K562 (cell line): ENCODE measurements around the gene ENDOU. TPM values are rescaled to one million over a fixed set of nuclear protein-coding genes. Genes with fewer than 3 reads are reported as not detected.

Experiments
- BHLHE40 ChIP-seq: IDR thresholded peaks from 2 replicates; pipeline ENCODE4 v1.6.1; 2011; ENCODE audit warnings: low read length, improper control_type of control experiment
- CTBP1 ChIP-seq: fragments of 450-650 bp; IDR thresholded peaks from 2 replicates; pipeline ENCODE4 v1.6.1; 2016; ENCODE audit warnings: borderline replicate concordance
- ETS2 ChIP-seq: IDR thresholded peaks from 2 replicates; pipeline ENCODE4 v1.6.1; 2016; ENCODE audit warnings: borderline replicate concordance, missing genetic modification characterization, mild to moderate bottlenecking, moderate library complexity, missing compliant biosample characterization; ENCODE audit not compliant: poor library complexity, severe bottlenecking
- FOSL1 ChIP-seq: fragments of 200-800 bp; sonication (Bioruptor generic); conservative IDR thresholded peaks from 2 replicates; pipeline ENCODE4 v1.6.1; 2016; ENCODE audit warnings: missing genetic modification characterization, missing compliant biosample characterization
- GTF2E2 ChIP-seq: fragments of 200-800 bp; sonication (Bioruptor generic); IDR thresholded peaks from 2 replicates; pipeline ENCODE4 v1.6.1; 2016; ENCODE audit warnings: missing genetic modification characterization, missing compliant biosample characterization
- KDM1A ChIP-seq, 2 experiments: fragments of 450-650 bp; IDR thresholded peaks; 2 replicates each; pipeline ENCODE4 v1.6.1; 2016; ENCODE audit warnings: mild to moderate bottlenecking in 2 of 2
- MAZ ChIP-seq, 2 experiments: fragments of 450-650 bp in 1 of 2; sonication (generic) in 1 of 2; formaldehyde crosslinking; IDR thresholded peaks in 1 of 2; conservative IDR thresholded peaks in 1 of 2; 2 replicates each; pipeline versions ENCODE4 v1.4.0 to v1.5.0; 2020; ENCODE audit warnings: mild to moderate bottlenecking in 1 of 2, missing genetic modification reagents in 1 of 2
- NBN ChIP-seq: fragments of 450-650 bp; IDR thresholded peaks from 2 replicates; pipeline ENCODE4 v1.6.1; 2016; ENCODE audit warnings: low read depth, mild to moderate bottlenecking
- NELFE ChIP-seq: IDR thresholded peaks from 2 replicates; pipeline ENCODE4 v1.6.1; 2011; ENCODE audit warnings: mild to moderate bottlenecking; ENCODE audit not compliant: insufficient read depth, insufficient read length
- NR2C1 ChIP-seq, 2 experiments: fragments of 450-650 bp; IDR thresholded peaks; 2 replicates each; pipeline ENCODE4 v1.6.1; 2017; ENCODE audit warnings: mild to moderate bottlenecking in 2 of 2, antibody characterized with exemption in 1 of 2, inconsistent platforms in 1 of 2, missing compliant biosample characterization in 1 of 2, missing genetic modification characterization in 1 of 2
- PTRF ChIP-seq: fragments of 450-650 bp; IDR thresholded peaks from 2 replicates; pipeline ENCODE4 v1.6.1; 2016; ENCODE audit warnings: mild to moderate bottlenecking, missing genetic modification characterization, missing compliant biosample characterization
- RAD21 ChIP-seq, 2 experiments: fragments of 250-450 bp in 1 of 2; fragments of 450-650 bp in 1 of 2; sonication (Bioruptor Pico) in 1 of 2; formaldehyde crosslinking in 1 of 2; IDR thresholded peaks in 1 of 2; conservative IDR thresholded peaks in 1 of 2; 2 replicates each; pipeline versions ENCODE4 v1.4.0 to v1.8.0; 2020 to 2022; ENCODE audit warnings: mild to moderate bottlenecking in 2 of 2, moderate library complexity in 1 of 2
- RB1 ChIP-seq: fragments of 450-650 bp; IDR thresholded peaks from 2 replicates; pipeline ENCODE4 v1.6.1; 2017; ENCODE audit warnings: low read depth, mild to moderate bottlenecking
- SMC3 ChIP-seq: conservative IDR thresholded peaks from 2 replicates; pipeline ENCODE4 v1.6.1; 2011; ENCODE audit warnings: low read depth, low read length, improper control_type of control experiment; ENCODE audit not compliant: insufficient read depth
- SRSF1 ChIP-seq: fragments of 200-400 bp; formaldehyde crosslinking; IDR thresholded peaks from 2 replicates; pipeline ENCODE4 v1.6.1; 2017; ENCODE audit warnings: mild to moderate bottlenecking, low read depth, low read length, moderate library complexity
- U2AF1 ChIP-seq: fragments of 200-400 bp; formaldehyde crosslinking; optimal IDR thresholded peaks from 2 replicates; pipeline ENCODE3; 2017; ENCODE audit warnings: mild to moderate bottlenecking, low read depth, low read length, moderate library complexity
- UBTF ChIP-seq, 2 experiments: IDR thresholded peaks; 2 replicates each; pipeline ENCODE4 v1.6.1; 2012; ENCODE audit warnings: improper control_type of control experiment in 2 of 2, low read depth in 2 of 2, low read length in 2 of 2, borderline replicate concordance in 1 of 2
- ZBTB12 ChIP-seq: fragments of 250-450 bp; sonication (Bioruptor Pico); IDR thresholded peaks from 2 replicates; pipeline ENCODE4 v1.4.0; 2020
- ZBTB8A ChIP-seq: fragments of 450-650 bp; IDR thresholded peaks from 2 replicates; pipeline ENCODE4 v1.6.1; 2018; ENCODE audit warnings: mild to moderate bottlenecking, moderate library complexity; ENCODE audit not compliant: partially characterized antibody
- ZEB2 ChIP-seq: fragments of 450-650 bp; IDR thresholded peaks from 2 replicates; pipeline ENCODE4 v1.6.1; 2016
- ZNF165 ChIP-seq: fragments of 250-450 bp; sonication (Bioruptor Pico); IDR thresholded peaks from 2 replicates; pipeline ENCODE4 v1.4.0; 2020; ENCODE audit warnings: borderline replicate concordance
- ZNF23 ChIP-seq: fragments of 250-450 bp; sonication (Bioruptor Pico); IDR thresholded peaks from 2 replicates; pipeline ENCODE4 v1.4.0; 2020; ENCODE audit warnings: mild to moderate bottlenecking
- ZNF324 ChIP-seq: fragments of 250-450 bp; sonication (Bioruptor Pico); IDR thresholded peaks from 2 replicates; pipeline ENCODE4 v1.4.0; 2020; ENCODE audit warnings: mild to moderate bottlenecking
- ZNF668 ChIP-seq: fragments of 250-450 bp; sonication (Bioruptor Pico); IDR thresholded peaks from 2 replicates; pipeline ENCODE4 v1.8.0; 2022; ENCODE audit warnings: mild to moderate bottlenecking, inconsistent platforms
- polyA plus RNA-seq, 8 experiments: library from polyadenylated mRNA; depleted of rRNA in 4 of 8; stranded (reverse) in 5 of 8; unstranded in 3 of 8; fragments of >200 nt; fragmentation: Nextera tagmentation in 2 of 8; fragmentation: Illumina TruSeq in 1 of 8; extraction: Ambion mirVana in 2 of 8; extraction: Trizol in 1 of 8; gene quantifications; 2 replicates each; pipeline versions ENCODE4 v1.2.1 to v1.2.3, GENCODE V29; 2011 to 2014; ENCODE audit warnings: inconsistent platforms in 1 of 8, missing spikeins in 1 of 8
- total RNA-seq, 7 experiments: library from RNA; depleted of rRNA in 6 of 7; stranded (reverse); fragments of >200 nt in 6 of 7; fragmentation: Illumina TruSeq in 2 of 7; extraction: Trizol in 2 of 7; gene quantifications; 2 replicates each; pipeline versions ENCODE4 v1.2.1 to v1.2.3, GENCODE V29; 2011 to 2021; ENCODE audit warnings: low replicate concordance in 1 of 7
- TF ChIP-seq, protein P1 (sequence below), 2 experiments: fragments of 450-650 bp in 1 of 2; sonication (generic) in 1 of 2; formaldehyde crosslinking in 1 of 2; IDR thresholded peaks in 1 of 2; conservative IDR thresholded peaks in 1 of 2; 2 replicates each; pipeline versions ENCODE4 v1.6.1 to v1.8.1; 2016 to 2023; ENCODE audit warnings: mild to moderate bottlenecking in 2 of 2, moderate library complexity in 2 of 2, inconsistent platforms in 1 of 2, missing genetic modification reagents in 1 of 2

ENDOU gene
- total and polyA plus RNA-seq, 9 of the 15 experiments (the other 6 are each of a cell fraction or from before 2014, with no cell fraction given): 0.03 TPM; not detected in 8

DNA sequence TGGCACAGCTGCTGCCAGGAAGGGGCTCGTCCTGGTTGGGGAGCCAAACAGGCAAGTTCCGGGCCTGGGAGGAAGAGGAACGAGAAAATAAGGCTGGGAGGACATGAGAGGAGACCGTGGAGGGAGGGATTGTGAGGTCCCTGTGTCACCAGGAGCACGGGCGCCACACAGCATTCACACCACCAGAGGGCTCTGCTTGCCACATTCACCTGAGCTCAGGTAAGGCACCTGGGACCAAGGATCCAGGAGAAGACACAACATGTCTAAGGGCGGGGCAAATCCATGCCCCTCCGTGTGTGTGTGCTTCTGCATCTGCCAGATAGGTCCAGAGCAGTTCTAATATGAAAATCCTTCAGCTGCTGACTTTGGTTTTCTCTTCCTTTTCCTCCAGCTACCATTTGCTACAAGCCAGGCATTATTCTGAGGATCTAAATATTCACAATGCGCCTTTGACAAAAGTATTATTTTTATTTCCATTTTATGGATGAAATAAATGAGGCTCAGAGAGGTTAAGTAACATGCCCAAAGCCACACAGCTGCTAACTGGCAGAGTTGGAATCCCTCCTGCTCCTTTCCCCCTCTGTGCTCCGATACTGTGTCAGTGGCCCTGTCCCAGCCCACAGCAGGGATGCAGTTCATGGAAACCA lies 18.8 kb upstream of the ENDOU start (continued):
- TF ChIP-seq UBTF (IDR thresholded peaks at IDR 0.05; ENCODE audit: borderline replicate concordance in 1 of 2, low read depth in 2 of 2, low read length in 2 of 2) (no peak), SMC3 (peak; percentile 58; the same call in 1 of the 2 replicates), MAZ (CRISPR knock-in tag; conservative IDR thresholded peaks at IDR 0.05 in 1 of 2, IDR thresholded peaks at IDR 0.05 in 1 of 2) (peak in 1 of 2 experiments; percentile 49; a peak in 1 of 4 replicates), RAD21 (CRISPR knock-in tag; conservative IDR thresholded peaks at IDR 0.05 in 1 of 2, IDR thresholded peaks at IDR 0.05 in 1 of 2) (peak; percentile 72 to 78), BHLHE40 (no peak), U2AF1 (no peak), NBN (no peak), ZNF324 (CRISPR knock-in tag) (no peak), ZBTB8A (no peak), KDM1A (IDR thresholded peaks at IDR 0.05) (peak in 1 of 2 experiments; percentile 37; a peak in 1 of 4 replicates), SRSF1 (no peak), RB1 (peak; percentile 40; the same call in 1 of the 2 replicates), ZNF165 (CRISPR knock-in tag) (no peak), ZBTB12 (CRISPR knock-in tag) (no peak), CTBP1 (peak; percentile 90), NR2C1 (IDR thresholded peaks at IDR 0.05) (no peak), NR2C1 (tag; IDR thresholded peaks at IDR 0.05) (no peak), ZEB2 (peak; percentile 99), ZNF668 (CRISPR knock-in tag) (no peak), FOSL1 (tag) (no peak), GTF2E2 (tag) (no peak), ETS2 (tag) (no peak), ZNF23 (CRISPR knock-in tag) (no peak), PTRF (no peak), NELFE (no peak)
- TF ChIP-seq, protein P1, sequence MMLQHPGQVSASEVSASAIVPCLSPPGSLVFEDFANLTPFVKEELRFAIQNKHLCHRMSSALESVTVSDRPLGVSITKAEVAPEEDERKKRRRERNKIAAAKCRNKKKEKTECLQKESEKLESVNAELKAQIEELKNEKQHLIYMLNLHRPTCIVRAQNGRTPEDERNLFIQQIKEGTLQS (IDR thresholded peaks at IDR 0.05): no peak
- TF ChIP-seq, protein P1 (CRISPR knock-in tag; conservative IDR thresholded peaks at IDR 0.05): no peak
